ENCODE measurements around the gene MXRA7. TPM values are rescaled to one million over a fixed set of nuclear protein-coding genes. Genes with fewer than 3 reads are reported as not detected.

MXRA7 gene
- total RNA-seq, 1 donor from 2014 or later: 5.8 TPM

- intact Hi-C loops (cut with micrococcal nuclease): no loop called here
Measured at GRCh38 chr17:76720211-76720610, 9.4 kb upstream of the MXRA7 start.

- intact Hi-C loops (cut with micrococcal nuclease): loop anchor here (10.0 kb wide), 1 partner anchor 164 kb away; no protein-coding TSS in a partner anchor
Measured at GRCh38 chr17:76718516-76718915, 7.8 kb upstream of the MXRA7 start.

- intact Hi-C loops (cut with micrococcal nuclease): loop anchor here (10.0 kb wide), 1 partner anchor 162 kb away; no protein-coding TSS in a partner anchor
Measured at GRCh38 chr17:76716839-76717215, 6.1 kb upstream of the MXRA7 start.

GRCh38 chr17:76716146-76716838, 5.5 kb upstream of the MXRA7 start:
- intact Hi-C loops (cut with micrococcal nuclease): loop anchor here (10.0 kb wide), 1 partner anchor 161 kb away; no protein-coding TSS in a partner anchor

GRCh38 chr17:76715496-76715830, 4.7 kb upstream of the MXRA7 start:
- intact Hi-C loops (cut with micrococcal nuclease): loop anchor here (1.0 to 10.0 kb wide), 2 partner anchors 11 to 161 kb away; partner anchors contain the start of genes JMJD6 and METTL23

- intact Hi-C loops (cut with micrococcal nuclease): loop anchor here (1.0 to 10.0 kb wide), 2 partner anchors 11 to 160 kb away; partner anchors contain the start of genes JMJD6 and METTL23
Measured at GRCh38 chr17:76714822-76715495, 4.2 kb upstream of the MXRA7 start.

GRCh38 chr17:76714336-76714735, 3.6 kb upstream of the MXRA7 start:
- intact Hi-C loops (cut with micrococcal nuclease): loop anchor here (10.0 kb wide), 1 partner anchor 160 kb away; no protein-coding TSS in a partner anchor

- intact Hi-C loops (cut with micrococcal nuclease): loop anchor here (10.0 kb wide), 1 partner anchor 159 kb away; no protein-coding TSS in a partner anchor
Measured at GRCh38 chr17:76713765-76714164, 3.0 kb upstream of the MXRA7 start.

- intact Hi-C loops (cut with micrococcal nuclease): loop anchor here (10.0 kb wide), 1 partner anchor 158 kb away; no protein-coding TSS in a partner anchor
Measured at GRCh38 chr17:76712321-76712720, 1.6 kb upstream of the MXRA7 start.

- intact Hi-C loops (cut with micrococcal nuclease): loop anchor here (10.0 kb wide), 1 partner anchor 155 kb away; no protein-coding TSS in a partner anchor
Measured at GRCh38 chr17:76709951-76710862, 558 bp downstream of the MXRA7 start.

GRCh38 chr17:76709077-76709950, 1.5 kb downstream of the MXRA7 start:
- intact Hi-C loops (cut with micrococcal nuclease): no loop called here

- intact Hi-C loops (cut with micrococcal nuclease): no loop called here
Measured at GRCh38 chr17:76707985-76708807, 2.6 kb downstream of the MXRA7 start.

GRCh38 chr17:76706817-76707216, 3.9 kb downstream of the MXRA7 start:
- intact Hi-C loops (cut with micrococcal nuclease): no loop called here

- intact Hi-C loops (cut with micrococcal nuclease): no loop called here
Measured at GRCh38 chr17:76704805-76705204, 6.0 kb downstream of the MXRA7 start.

GRCh38 chr17:76702941-76703637, 7.7 kb downstream of the MXRA7 start:
- intact Hi-C loops (cut with micrococcal nuclease): no loop called here

GRCh38 chr17:76702076-76702475, 8.7 kb downstream of the MXRA7 start:
- intact Hi-C loops (cut with micrococcal nuclease): no loop called here

- intact Hi-C loops (cut with micrococcal nuclease): no loop called here
Measured at GRCh38 chr17:76701471-76701967, 9.2 kb downstream of the MXRA7 start.

GRCh38 chr17:76700617-76701470, 9.9 kb downstream of the MXRA7 start:
- intact Hi-C loops (cut with micrococcal nuclease): no loop called here
